ENCODE measurements around the gene TRUB1.
"Not testable (repeated sequence)": the region's sequence is repeated elsewhere in the genome, so short reads cannot be mapped to it uniquely, and the experiment has no call there.

TRUB1 gene

GRCh38 chr10:114937962-114938855 lies at the start of gene TRUB1:
TRUB1 (plus strand) TSS chr10:114938195; CDS start chr10:114938254, 59 bp downstream.
- DNase-seq (ENCODE audit: low spot score): peak; percentile 91

- no peak for DNase-seq (ENCODE audit: low spot score)
Observed at GRCh38 chr10:114893251-114893650, 44.7 kb upstream of the TRUB1 start.

GRCh38 chr10:114894911-114895310 lies 43.1 kb upstream of the TRUB1 start:
- no peak for DNase-seq (ENCODE audit: low spot score)

- not testable (repeated sequence) for DNase-seq (ENCODE audit: low spot score)
Observed at GRCh38 chr10:114897011-114897410, 41.0 kb upstream of the TRUB1 start.

- no peak for DNase-seq (ENCODE audit: low spot score)
Observed at GRCh38 chr10:114897593-114897992, 40.4 kb upstream of the TRUB1 start.

GRCh38 chr10:114899982-114900381 lies 38.0 kb upstream of the TRUB1 start:
- no peak for DNase-seq (ENCODE audit: low spot score)

GRCh38 chr10:114900658-114901057 lies 37.3 kb upstream of the TRUB1 start:
- no peak for DNase-seq (ENCODE audit: low spot score)

- DNase-seq (ENCODE audit: low spot score): no peak
Observed at GRCh38 chr10:114902151-114902550, 35.8 kb upstream of the TRUB1 start.

- DNase-seq (ENCODE audit: low spot score): no peak
Observed at GRCh38 chr10:114905450-114905849, 32.5 kb upstream of the TRUB1 start.

- no peak for DNase-seq (ENCODE audit: low spot score)
Observed at GRCh38 chr10:114906981-114907380, 31.0 kb upstream of the TRUB1 start.

GRCh38 chr10:114908896-114909295 lies 29.1 kb upstream of the TRUB1 start:
- DNase-seq (ENCODE audit: low spot score): no peak

- DNase-seq (ENCODE audit: low spot score): no peak
Observed at GRCh38 chr10:114911052-114911711, 26.8 kb upstream of the TRUB1 start.

GRCh38 chr10:114911801-114912469 lies 26.1 kb upstream of the TRUB1 start:
- DNase-seq (ENCODE audit: low spot score): no peak

- no peak for DNase-seq (ENCODE audit: low spot score)
Observed at GRCh38 chr10:114912470-114912859, 25.5 kb upstream of the TRUB1 start.

GRCh38 chr10:114914560-114914959 lies 23.4 kb upstream of the TRUB1 start:
- DNase-seq (ENCODE audit: low spot score): no peak

- DNase-seq (ENCODE audit: low spot score): no peak
Observed at GRCh38 chr10:114915294-114915693, 22.7 kb upstream of the TRUB1 start.

- DNase-seq (ENCODE audit: low spot score): no peak
Observed at GRCh38 chr10:114916653-114917052, 21.3 kb upstream of the TRUB1 start.

- no peak for DNase-seq (ENCODE audit: low spot score)
Observed at GRCh38 chr10:114917459-114917858, 20.5 kb upstream of the TRUB1 start.

- DNase-seq (ENCODE audit: low spot score): no peak
Observed at GRCh38 chr10:114917927-114918672, 19.9 kb upstream of the TRUB1 start.

- no peak for DNase-seq (ENCODE audit: low spot score)
Observed at GRCh38 chr10:114920459-114920858, 17.5 kb upstream of the TRUB1 start.

- no peak for DNase-seq (ENCODE audit: low spot score)
Observed at GRCh38 chr10:114922003-114922402, 16.0 kb upstream of the TRUB1 start.

GRCh38 chr10:114923551-114923950 lies 14.4 kb upstream of the TRUB1 start:
- no peak for DNase-seq (ENCODE audit: low spot score)

Measured in kidney capillary endothelial cell (primary cell).